SIG-M5 treated with dmso at 0.1 percent for 504 hours (cell line): Measurements from ENCODE around the gene ING3.

Experiments used
- DNase-seq: peaks from one replicate; lab custom pipeline; 2025; ENCODE audit not compliant: unreplicated experiment; lab: John Stamatoyannopoulos, UW

ING3 gene, protein sequence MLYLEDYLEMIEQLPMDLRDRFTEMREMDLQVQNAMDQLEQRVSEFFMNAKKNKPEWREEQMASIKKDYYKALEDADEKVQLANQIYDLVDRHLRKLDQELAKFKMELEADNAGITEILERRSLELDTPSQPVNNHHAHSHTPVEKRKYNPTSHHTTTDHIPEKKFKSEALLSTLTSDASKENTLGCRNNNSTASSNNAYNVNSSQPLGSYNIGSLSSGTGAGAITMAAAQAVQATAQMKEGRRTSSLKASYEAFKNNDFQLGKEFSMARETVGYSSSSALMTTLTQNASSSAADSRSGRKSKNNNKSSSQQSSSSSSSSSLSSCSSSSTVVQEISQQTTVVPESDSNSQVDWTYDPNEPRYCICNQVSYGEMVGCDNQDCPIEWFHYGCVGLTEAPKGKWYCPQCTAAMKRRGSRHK

DNA sequence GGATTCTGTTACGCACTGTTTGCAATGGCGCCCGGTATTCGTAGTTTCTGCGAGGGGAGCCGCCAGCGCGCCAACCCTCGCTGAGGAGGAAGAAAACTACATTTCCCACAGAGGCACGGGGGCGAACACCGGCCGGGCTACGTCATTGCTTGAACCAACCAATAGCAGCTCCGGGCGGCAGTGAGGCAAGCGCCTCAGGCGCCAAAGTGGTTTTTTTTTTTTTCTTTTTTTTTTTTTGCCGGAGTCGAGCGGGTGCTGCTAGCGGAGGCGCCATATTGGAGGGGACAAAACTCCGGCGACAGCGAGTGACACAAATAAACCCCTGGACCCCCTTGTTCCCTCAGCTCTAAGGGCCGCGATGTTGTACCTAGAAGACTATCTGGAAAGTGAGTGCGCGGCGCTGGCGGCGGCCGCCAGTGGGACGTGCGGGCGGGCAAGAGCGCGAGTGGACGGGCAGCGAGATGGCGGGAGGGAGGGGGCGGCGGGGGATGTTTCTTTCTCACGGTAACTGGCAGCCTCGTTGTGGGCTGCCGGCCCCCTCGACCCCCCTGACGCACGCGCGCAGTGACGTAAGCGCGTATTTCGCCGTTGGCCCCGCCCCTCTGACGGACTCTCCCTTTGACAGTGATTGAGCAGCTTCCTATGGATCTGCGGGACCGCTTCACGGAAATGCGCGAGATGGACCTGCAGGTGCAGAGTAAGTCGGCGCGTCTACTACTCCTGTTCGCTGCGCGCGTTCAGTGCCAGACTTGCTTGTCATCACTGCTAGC is at the start of gene ING3:
TSS of gene ING3 (plus strand) at position 239 of the 770 bp plus-strand sequence. CDS start at position 359, 120 bp downstream.
- peak; percentile 97 for DNase-seq

DNA sequence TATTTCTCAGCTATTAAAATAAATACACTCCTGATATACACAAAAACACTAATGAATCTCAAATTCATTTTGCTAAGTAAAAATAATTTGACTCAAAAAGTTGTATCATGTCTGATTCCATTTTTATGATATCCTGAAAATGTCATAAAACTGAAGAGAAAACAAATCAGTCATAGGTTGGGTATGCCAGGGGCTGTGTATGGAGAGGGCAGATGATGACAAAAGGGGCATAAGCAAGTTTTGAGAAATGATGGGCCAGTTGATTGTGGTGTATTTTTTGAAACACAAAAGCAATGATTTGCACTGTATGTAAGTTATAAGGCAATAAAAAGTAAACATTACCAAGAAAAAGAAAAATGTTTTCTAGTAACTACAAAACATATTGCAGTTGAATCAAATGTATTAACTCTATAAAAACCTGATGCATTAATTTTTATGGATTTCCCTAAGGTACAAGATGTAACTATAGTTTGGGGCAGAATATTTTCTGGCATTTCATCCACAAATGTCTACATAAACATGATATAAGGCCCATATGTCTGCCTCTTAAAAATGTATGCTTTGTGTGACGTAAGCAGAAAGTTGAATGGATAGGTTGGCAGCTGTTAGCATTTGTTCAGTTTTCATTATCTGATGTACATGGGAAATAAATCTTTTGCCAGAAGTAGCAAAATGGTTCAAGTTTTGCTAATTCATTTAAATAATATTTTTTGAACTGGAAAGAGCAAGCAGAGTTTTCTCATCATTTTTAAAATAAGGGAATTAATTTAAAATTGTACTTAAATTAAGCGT is 35.1 kb upstream of the ING3 start:
- no peak for DNase-seq

DNA sequence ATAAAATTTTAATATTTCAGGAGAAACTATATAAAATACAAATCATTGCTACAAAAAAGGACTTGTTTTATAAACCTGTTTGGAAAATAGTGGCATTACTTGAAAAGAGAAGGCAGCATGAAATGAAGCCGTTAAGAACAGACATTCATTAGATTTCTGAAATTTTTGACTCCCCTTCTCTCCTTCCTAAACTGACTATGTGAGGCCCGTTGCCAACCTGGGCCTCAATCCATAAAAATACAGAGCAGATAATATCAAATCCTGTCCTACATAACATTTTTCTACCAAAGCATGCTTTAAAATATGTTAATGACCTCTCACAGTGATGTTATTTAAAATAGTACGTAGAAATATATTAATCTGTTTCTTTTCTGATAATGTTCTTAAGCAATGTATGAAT is 34.5 kb upstream of the ING3 start:
- no peak for DNase-seq

DNA sequence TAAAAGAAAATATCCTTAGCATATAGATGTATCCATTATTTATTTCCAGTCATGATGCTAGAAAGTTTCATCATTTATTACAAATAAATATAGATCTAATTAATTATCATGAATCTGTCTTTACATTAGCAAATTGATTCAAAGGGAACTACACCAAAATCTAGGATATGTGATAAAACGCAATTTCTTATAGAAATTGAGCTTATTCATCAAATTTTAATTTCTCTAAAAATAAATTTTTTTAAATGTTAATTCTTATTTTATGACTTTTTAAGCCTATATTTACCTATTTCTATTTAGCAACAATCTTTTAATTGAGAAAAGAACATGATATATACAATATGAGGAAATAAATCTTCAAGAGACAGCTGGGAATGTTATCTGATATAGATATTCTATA is 34.0 kb upstream of the ING3 start:
- DNase-seq, result no peak

DNA sequence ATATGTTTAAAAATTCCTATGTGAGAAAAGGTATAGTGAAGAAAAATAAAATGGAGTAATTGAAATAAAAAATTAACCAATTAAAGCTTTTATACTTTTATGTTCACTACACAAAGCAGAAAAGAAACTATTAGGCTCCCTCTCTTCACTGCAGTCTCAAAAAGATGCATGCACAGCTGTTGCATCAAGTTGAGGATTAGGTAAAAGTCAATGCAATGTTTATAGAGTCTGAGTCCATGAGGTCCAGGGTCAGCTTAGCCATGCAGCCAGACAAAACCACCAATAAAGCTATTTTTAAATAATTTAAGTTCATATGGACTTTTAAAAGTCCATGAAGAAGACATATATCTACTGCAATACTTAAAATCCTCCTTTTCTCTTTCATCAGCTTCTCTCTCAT is 31.1 kb upstream of the ING3 start:
- no peak for DNase-seq

DNA sequence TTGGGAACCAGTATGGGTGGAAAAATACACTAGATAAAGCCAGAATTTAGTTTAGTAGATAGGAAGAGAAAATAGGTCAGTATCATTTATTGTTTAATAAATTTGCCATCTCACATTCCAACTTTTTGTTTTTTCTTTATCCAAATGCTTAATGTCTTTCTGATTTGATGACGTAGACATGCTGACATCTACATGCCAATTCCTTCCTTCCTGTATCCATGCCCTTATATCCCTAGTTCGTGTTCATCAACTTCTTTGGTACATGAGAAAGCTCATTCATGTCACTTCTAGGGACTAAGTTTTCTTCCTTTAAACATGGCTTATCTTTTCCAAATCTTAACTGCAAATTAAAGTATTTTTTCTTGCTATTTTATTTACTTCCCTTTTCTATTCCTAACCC is 30.5 kb upstream of the ING3 start:
- no peak for DNase-seq

DNA sequence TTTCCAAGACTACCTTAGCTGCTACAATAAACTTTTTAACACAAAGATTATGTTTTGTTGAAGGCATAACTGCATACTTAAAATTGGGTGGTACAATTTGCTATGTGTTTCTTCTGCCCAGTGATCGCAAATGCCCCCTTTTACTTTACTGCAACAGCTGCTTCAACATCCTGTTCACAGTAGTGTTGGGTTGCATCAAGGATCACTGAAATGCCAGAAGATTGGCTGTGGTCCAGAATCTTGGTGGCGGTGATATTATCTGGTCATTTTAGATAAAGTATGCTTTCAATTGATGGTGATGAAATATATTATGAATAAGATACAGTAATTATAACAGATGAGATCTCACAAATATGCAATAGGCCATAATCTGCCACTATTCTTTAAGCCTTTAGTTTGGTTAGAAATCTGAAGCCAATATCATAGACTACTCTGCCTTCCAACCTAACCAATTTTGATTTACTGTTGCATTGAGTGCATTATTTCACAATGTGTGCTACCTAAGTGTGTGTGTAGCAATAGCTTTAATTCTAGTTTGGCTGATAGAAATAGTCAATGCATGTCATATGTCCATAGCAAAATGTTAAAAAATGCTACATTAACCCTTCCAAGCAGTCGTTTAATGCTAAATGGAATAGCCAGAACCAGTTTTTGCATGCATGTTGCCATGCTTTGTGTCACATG is 29.8 kb upstream of the ING3 start:
- DNase-seq, result no peak

DNA sequence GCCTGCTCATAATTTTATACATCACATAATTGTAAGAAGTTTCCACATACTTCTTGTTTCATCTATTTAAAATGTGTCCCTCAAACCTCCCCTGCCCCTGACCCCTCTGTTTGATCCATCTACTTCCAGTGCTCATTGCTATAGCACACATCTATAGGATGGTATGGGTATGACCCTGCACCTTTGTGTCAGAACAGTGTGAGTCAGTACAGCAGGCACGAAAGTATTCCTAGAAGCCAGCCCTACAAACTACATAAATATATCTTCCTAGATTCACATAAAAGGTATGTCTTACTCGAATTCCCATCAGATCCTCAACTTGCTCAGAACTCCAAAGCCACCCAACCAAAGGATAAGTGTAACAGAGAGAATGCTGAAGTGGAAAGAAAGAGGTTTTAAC is 25.7 kb upstream of the ING3 start:
- DNase-seq, result no peak

DNA sequence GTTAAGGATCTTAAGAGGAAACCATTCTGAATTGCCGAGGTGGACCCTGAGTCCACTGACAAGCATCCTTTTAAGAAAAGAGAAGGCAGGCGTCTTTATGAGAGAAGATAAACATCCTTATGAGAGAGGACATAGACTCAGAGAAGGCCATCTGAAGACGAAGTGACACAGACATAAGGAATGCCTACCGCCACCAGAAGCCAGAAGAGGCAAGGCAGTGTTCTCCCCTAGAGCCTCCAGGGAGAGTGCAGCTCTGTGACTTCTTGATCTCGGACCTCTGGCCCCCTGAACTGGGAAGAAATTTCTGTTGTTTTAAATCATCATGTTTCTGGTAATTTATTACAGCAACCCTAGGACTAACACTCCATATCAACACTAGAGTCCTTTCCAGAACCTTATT is 25.2 kb upstream of the ING3 start:
- DNase-seq, result no peak

DNA sequence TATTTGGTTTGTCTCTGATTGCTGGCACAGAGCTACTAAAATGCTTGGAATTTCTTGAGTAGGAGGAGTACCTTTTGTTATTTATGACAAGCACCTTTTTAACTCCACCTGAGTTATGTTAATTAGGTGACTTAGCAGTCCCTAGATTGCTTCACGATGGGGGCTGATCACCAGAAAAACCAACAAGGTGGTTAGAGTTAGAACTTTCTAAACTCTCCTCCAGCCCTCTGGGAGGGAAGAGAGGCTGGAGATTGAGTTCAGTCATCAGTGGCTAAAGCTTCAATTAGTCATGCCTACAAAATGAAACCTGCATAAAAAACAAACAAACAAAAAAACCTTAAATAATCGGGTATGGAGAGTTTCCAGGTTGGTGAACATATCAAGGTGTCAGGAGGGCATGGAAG is 23.6 kb upstream of the ING3 start:
- no peak for DNase-seq

DNA sequence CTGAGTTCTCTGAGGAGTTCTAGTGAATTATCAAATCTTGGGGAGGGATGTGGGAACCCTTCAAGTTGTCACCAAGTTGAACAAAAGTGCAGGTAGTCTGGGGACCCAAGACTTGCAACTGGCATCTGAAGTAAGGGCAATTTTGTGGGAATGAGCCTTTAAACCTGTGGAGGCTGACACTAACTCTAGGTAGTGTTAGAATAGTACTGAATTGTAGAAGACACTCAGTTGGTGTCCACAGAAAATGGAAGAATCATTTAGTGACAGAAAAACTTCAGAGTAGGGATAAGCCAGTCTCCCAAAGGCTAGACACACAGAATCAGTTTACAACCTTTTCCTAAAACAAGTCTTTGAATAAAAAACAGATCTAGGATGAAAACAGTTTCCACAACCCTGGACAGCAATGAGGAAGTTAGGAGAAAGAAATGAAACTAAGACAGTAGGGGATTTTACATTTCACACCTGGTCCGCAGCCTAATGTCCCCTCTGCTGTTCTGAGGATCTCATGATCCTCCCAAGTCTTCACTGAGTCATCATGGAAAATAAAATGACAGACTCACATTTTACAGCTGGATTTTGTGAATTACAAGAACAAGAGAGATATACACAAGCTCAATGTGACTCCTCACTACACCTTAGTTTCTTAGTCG is 23.0 kb upstream of the ING3 start:
- no peak for DNase-seq

DNA sequence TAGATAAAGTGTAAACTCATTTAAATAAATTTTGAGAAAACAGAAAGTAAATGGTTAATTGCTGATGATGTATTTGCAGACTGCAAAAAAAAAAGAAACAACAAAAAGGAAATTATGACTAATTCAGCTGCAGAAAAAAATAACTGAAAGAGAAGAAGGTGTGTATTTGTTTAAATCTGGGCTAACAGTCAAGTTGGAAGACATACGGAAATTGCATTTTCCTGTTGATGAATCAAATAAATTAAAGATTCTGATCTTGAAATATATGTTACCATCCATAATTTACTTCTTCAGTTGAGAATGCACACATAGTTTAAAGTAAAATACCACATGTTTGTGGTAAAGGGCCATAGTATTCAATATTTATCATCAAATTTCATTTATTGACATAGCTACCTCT is 19.3 kb upstream of the ING3 start:
- DNase-seq, result no peak

DNA sequence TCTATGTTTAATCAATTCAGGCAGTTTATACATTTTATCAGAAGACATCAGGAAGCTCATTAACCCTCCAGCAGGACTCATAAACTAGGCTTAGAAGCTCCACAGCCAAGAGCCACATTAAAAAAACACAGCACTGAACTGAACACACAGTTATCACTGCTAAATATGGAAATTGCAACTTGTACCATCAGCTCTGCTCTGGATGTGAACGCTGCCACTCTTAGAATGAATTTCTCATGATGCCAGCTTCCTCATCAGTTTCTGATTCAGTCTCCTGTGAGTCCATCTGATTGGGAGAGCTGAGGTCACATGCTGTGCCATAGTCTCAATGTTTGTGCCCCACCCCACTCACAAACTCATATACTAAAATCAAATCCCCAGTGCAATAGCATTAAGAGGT is 17.1 kb upstream of the ING3 start:
- no peak for DNase-seq

DNA sequence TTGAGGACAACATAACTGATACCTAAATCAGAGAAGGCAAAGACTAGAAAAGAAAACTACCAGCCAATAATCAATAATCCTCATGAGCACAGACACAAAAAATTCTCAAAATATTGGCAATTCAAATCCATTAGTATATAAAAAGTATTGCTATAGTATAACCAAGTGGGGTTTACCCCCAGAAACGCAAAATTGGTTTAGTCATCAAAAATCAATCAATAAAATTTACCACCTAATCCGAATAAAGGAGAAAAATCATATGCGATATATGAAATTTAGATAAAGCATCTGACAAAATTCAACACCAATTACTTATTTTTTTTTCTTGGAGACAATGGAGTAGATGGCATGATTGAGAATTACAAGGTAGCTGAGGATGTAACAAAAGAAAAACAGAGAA is 11.2 kb upstream of the ING3 start:
- no peak for DNase-seq

DNA sequence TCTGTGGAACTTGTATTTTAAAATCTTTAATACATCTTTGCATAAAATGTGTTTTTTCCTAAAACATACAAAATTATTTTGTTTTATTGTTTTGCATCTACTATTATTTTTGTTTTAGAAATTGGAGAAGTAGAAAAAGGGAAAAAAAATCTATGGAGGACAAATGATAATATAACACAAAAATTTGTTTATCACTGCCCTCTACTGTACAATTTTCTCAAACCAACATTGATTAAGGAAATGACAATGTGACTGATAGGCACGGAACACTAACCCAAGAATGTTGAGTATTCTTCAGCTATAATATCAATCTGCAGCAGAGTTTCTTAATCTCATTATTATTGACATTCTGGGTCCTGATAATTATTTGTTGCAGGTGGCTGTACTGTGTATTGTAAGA is 9.5 kb upstream of the ING3 start:
- peak; percentile 10 for DNase-seq

DNA sequence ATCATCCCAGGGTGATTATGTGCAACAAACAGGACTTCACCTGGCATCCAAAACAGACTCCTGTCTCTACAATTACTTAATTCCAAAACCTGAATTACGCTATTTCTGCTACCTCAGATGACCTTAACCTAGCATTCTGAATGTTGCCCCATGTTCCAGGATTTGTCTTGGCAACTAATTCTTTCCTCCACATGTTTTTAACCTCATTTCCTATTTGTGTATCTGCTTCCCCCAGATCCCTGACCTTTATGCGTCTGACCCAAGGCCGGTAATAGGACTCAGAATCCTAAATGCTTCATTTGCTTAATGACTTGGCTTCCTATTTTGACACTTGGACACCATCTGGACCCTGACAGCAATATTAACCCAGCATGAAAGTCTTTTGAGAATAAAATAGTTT is 8.7 kb upstream of the ING3 start:
- no peak for DNase-seq

DNA sequence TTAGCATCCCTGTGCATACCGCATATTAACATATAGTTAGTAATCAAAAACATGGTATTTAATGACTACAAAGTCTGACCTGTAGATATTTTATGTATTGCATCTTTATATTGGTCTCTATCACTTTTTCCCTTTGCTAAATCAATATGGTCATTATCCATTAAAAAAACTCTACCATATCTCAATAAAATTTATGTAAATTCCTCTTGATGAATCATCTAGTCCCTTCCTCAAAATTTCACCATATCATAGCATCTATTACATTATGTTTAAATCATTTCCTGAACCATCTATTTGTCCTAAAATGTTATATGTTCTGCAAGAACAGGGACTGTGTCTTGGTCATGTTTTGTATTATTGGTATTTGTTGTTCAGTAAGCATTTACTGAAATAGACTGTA is 7.7 kb upstream of the ING3 start:
- no peak for DNase-seq

DNA sequence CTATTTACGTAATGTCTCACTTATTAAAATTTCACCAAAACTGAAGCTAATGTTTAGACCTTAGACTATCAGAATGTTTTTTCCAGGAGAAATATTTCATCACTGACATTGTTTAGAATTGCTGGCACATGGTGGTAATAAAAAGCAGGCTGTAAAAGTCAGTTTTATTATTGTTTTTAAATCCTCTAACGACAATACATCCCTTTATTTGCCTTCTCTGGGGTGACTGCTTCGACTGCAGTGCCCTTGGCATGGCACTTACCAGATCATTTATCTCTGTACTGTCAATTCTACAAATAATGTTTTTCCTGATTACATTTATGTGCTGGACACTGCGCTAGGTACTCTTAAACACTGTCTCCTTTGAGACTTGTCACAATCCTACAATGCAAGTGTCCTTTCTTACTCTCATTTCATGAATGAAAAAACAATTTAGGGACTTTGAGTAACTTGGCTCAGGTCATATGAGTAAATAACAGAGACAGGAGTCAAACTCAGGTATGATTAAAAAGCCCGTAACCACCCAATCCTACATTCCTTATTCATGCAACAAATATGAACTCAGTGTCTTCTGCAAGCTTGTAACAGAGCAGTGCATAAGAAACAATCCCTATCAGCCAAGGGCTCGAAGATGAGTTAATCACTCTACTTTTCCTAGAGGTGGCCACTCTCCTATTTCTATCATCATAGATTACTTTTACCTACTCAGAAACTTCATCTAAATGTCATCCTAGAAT is 5.6 kb upstream of the ING3 start:
- no peak for DNase-seq

DNA sequence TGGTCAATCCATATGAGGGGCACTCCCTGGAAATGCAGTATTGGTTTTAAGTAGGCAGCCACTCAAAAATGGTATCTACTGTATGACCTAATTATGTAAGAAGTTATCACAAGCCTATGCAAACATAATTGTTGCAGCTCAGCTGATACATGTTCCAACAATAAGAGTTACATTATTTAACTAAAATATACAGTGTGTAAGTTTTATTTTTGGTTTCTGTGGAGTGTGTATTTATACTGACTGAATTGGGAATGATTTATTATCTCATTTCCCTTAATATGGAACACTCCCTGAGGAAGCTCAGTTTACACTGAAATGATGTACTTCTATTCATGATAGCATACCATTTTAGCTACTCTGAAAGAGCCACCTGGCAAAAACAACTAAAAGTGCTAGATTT is 2.6 kb upstream of the ING3 start:
- DNase-seq, result no peak

DNA sequence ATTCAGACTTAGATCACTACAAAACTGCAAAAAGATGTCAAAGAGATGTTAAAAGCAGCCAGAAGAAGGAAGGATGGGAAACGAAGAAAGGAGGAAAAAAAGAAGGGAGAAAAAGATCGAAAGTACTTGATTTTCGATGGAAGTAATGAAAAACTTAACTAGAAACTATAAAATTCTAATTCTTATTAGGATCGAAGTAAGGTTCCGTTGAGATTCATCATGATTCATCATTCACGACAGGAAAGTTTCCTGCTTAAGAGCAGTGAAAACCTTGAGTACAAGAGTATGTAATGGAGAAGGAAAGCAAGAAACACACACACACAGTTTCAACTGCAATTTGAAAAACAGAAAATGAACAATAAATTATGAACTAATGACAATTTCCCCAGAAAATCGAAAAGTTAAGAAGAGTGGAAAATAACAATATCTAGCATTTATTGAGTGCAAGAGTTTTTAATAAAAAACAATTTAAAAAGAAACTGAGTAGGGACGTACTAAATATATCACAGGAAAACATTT is 1.1 kb upstream of the ING3 start:
- peak; percentile 8 for DNase-seq
